NCI-H82 treated with DMSO at 0.1 percent for 48 hours (cell line): ENCODE data around the gene PEPD.

ENCODE experiments used
- DNase-seq: peaks from one replicate; lab custom pipeline; 2025; ENCODE audit not compliant: unreplicated experiment; lab: John Stamatoyannopoulos, UW

Gene PEPD

DNA sequence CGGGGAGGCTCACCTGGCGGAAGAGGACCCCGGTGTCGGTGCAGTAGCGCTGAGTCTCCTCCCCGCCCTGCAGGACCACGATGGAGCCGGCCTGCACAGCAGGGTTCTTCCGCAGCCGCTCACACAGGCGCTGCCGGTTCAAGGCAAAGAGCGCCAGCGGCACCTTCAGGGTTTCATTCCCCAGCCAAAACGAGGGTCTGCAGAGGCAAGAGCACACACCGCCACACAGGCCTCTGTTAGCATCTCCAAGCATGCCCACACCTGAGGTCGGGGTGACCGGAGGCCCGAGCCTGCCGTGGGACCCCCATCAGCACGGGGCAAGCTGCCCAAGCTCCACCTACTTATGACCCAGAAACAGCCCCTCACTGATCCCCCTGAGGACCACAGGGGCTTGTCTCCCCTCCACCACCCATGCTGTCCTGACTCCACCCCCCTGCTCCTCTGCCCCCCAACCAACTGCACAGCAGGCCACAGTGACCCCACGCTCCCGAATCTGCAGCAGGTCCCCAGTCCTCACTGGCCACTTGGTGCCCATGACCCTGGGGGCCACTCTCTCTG is 8.9 kb downstream of the PEPD start:
- no peak for DNase-seq

DNA sequence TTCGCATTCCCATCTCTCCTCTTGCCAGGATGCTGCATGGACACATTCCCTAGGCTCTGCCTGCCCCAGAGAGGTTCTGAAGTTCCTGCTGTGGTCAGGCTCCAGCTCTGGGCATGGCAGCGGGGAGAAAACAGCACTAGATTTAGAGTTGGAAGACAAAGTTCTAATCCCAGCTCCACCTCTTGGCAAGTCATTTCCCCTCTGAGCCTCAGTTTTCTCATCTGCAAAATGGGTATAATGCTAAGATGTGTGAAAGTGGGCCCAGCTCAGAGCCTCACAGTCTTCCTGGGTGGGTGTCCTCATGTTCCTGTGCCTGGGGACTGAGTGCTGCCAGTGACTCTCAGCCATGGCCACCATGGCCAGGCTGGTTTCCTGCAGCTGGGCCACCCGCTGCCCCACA is 9.6 kb downstream of the PEPD start:
- DNase-seq = no peak

DNA sequence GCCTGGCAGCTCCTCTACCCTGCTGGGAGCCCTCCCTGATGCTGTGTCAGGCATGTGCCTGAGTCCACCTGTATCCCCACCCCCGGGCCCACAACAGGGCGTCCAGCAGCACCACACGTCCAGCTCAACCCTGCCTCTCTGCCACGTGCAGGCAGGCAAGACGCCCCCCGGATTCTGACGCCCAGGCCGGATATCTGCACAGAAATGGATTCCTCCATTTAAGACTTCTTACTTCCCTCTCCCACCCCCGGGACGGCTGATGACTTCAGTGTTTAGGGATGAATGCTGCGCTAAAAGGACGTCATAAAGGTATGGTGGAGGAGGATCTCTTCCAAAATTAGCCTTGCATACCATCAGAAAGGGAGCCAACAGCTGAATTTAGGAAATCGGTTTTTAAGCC is 10.2 kb downstream of the PEPD start:
- DNase-seq = no peak

DNA sequence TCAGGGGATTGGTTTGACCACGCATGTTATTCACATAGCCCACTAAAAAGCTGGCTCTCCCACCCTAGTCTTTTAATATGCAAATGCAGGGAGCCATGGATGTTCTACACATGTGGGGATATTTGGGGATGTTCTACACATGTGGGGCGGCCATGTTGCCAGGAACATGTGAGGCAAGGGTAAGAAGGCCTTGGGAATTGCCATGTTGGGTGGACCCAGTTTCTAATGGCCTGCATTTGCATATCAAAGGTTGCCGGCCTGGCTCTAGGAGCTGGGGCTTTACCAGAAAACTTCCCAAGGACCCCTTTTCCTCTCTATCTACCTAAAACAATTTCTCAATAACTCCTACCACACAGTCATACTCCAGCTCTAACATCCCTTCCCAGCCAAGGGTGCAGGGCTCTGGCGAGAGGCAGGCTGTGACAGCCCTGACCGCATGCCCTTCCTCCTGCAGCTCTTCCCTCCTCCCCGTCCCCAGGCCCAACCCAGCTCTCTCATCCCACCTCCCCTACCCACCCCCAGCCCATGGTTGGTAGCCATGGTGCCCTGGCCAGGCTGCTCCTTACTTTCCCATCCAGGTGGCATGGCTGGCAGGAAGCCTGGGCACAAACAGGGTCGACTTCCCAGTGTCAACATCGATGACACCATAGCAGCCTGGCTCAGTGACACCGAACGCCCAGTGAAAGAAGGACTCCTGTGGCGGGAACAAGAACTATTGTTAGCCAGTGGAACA is 11.0 kb downstream of the PEPD start:
- DNase-seq = no peak

DNA sequence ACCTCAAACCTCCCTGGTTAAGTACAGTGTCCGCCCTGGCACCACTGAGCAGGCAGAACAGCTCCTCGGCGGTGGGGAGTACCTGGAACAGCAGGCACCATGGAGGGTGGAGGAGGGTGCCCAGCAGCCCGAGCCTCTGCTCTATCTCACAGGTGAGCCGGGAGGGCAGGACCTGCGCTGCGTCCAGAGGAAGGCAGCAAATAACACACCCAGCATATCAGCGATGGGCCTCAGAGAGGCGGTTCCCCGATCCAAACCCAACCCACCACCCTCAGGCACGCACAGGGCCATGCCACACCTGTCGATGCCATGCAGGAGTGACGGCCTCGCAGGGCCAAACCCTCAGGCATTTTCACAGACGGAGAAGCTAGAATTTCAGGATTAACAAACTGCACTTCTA is 11.8 kb downstream of the PEPD start:
- no peak for DNase-seq

GRCh38 chr19:33508941-33509614 is 12.5 kb downstream of the PEPD start:
- no peak for DNase-seq

DNA sequence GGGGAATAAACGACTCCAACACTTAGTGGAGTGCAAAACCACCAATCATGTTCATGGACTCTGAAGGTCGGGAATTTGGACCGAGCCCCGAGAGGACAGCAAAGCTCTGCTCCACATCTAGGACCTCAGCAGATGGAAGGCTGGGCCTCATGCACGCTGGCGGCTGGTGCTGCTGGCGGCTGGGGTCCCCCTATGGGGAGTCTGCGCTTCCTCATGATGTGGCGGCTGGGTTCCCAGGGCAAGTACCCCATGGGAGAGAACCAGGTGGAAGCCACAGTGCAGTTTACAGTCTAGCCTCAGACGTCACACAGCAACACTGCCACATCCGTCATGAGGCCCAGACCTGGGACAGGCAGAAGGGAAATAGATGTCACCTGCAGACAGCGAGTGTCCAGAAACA is 13.2 kb downstream of the PEPD start:
- no peak for DNase-seq

DNA sequence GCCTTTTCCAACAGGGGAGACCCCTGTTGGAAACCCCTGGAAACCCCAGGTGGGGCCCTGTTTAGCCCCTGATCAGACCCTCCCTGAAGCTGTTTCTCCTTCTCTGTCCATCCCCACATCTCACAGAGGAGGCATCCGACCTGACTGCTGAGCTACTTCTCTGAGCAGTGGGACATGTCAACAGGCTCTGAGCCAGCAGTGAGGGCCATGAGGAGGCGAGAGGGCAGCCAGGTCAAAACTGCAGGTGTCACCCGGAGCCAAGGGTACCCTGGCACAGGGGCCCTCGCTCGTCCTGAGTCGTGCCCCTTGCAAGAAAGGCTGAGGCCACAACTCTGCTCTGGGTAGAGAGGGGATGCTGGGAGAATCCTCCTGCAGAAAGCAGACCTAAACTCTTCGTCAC is 13.6 kb downstream of the PEPD start:
- DNase-seq = no peak

- DNase-seq = no peak
Observed at GRCh38 chr19:33507021-33507956, 14.3 kb downstream of the PEPD start.

GRCh38 chr19:33506498-33506897 is 15.1 kb downstream of the PEPD start:
- DNase-seq = no peak

DNA sequence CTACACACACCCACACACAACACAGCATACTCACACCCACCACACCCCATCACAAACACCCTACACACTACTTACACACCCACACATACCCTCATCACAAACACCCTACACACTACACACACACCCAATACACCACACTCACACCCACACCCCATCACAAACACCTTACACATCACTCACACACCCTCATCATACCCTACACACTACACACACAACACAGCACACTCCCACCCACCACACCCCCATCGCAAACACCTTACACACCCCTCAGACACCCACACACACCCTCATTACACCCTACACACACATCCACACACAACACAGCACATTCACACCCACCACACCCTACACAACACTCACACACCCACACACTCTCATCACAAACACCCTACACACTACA is 15.8 kb downstream of the PEPD start:
- DNase-seq = no peak

DNA sequence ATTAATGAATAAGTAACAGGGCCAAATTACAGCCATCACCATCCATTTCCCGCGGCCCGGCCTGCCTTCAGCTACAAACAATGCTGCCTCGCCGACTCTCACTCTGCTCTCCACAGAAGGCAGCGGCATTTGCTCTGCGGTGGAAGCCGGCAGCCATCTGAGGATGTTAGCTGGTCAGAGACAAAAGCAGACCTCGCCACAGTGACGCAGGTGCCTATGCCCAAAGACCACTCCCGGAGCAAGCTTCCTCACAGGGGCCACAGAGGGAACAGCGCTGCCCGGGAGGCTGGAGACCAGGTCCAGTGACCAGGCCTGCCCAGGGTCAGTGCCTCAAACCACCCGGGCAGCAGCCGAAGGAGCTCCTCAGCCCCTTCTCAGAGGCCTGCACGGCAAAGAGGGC is 16.4 kb downstream of the PEPD start:
- no peak for DNase-seq

DNA sequence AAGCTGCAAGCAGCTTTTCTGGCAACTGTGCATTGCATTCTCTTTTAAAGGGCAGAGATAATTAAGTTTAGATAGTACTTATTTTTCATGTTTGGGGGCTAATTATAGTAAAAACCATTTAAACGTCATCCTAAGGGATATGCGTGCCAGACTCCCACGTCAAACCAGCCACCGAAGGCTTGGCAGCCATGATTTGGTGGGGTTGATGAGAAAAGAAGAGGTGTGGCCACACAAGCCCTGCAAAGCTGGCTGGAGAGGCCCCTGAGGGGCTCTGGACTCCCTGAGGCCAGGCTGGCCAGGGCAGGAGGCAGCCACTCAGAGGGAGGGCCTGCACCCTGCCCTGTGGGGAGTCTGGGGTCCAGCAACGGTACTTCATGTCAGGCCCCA is 17.5 kb downstream of the PEPD start:
- DNase-seq = no peak

- no peak for DNase-seq
Observed at GRCh38 chr19:33503433-33504057, 18.0 kb downstream of the PEPD start.

GRCh38 chr19:33503030-33503429 is 18.6 kb downstream of the PEPD start:
- DNase-seq = no peak

DNA sequence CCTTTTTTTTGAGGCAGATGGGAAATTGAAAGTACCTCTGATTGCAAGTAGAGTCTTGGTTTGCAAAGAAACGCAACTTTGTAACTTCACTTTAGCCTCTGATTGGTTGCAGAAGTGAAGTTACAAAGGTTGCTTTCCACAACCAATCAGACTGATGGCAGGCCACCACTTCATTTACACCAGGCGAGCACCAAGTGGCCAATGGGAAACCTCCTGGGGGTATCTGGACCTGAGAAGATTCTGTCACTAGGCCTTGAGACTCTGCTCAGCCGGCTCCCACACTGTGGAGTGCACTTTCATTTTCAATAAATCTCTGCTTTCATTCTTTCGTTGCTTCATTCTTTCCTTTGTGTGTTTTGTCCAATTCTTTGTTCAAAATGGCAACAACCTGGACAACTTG is 19.1 kb downstream of the PEPD start:
- no peak for DNase-seq

DNA sequence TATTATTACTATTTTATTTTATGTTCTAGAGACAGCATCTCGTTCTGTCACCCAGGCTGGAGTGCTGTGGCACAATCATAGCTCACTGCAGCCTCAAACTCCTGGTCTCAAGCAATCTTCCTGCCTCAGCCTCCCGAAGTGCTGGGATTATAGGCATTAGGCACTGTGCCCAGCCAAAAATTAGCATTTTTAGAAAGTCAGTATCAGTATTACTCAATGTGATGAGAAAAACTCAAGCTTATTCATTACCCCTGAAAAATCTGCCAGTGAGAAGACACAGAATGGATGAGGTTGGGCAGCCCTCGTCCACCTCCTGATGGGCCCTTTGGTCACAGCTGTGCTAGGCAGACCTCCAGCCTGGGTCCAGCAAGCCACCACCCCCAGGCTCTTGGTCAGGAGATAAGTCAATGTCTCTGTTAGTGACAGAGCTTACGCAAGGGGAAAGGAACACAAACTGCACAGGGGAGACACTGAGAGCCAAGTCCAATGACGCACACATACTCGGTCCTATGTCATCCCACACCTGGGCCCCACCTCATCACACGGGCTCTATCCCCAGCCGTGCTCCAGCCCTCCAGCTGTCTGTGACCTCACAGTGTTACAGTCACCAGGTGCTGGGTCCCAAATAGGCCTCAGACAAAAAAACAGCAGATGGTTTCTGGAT is 19.8 kb downstream of the PEPD start:
- DNase-seq = no peak

GRCh38 chr19:33500991-33501390 is 20.6 kb downstream of the PEPD start:
- no peak for DNase-seq

- DNase-seq = no peak
Observed at GRCh38 chr19:33500586-33500985, 21.0 kb downstream of the PEPD start.

- DNase-seq = no peak
Observed at GRCh38 chr19:33499671-33500506, 21.7 kb downstream of the PEPD start.
